ENCODE measurements around the gene MEAK7.

The MEAK7 gene

DNA sequence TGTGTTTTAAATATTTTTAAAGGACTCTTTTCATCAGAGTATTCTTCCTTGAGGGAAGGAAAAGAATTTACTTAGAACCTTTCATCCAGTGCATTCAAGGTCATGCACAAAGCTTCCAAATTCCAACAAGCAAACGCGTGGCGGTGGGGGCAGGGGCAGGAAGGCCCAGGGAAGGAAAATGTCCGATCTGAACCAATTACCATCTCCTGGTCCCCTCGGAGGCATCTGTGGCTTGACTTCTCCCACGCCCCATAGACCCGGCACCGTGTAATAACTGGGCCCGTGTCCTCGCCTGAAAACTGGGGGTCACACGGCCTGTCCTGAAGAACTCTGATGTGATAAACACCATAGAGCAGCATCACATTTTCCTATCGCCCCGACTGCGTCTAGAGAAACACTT is 18.3 kb downstream of the MEAK7 start:
- no peak overlapping the region for H3K27ac ChIP-seq (ENCODE audit: low read depth, low read length)
- H3K4me2 ChIP-seq (ENCODE audit: low read length) = no peak overlapping the region
- H3K9me2 ChIP-seq (replicated peaks; ENCODE audit: control insufficient read depth, low read length) = no peaks in the 10 kb centered on the region
- TF ChIP-seq, protein P1, sequence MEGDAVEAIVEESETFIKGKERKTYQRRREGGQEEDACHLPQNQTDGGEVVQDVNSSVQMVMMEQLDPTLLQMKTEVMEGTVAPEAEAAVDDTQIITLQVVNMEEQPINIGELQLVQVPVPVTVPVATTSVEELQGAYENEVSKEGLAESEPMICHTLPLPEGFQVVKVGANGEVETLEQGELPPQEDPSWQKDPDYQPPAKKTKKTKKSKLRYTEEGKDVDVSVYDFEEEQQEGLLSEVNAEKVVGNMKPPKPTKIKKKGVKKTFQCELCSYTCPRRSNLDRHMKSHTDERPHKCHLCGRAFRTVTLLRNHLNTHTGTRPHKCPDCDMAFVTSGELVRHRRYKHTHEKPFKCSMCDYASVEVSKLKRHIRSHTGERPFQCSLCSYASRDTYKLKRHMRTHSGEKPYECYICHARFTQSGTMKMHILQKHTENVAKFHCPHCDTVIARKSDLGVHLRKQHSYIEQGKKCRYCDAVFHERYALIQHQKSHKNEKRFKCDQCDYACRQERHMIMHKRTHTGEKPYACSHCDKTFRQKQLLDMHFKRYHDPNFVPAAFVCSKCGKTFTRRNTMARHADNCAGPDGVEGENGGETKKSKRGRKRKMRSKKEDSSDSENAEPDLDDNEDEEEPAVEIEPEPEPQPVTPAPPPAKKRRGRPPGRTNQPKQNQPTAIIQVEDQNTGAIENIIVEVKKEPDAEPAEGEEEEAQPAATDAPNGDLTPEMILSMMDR (IDR thresholded peaks at IDR 0.05; ENCODE audit: low read depth, low read length, poor library complexity, severe bottlenecking) = no peak
- no peak for TF ChIP-seq EZH2phosphoT487 (IDR thresholded peaks at IDR 0.05; ENCODE audit: borderline replicate concordance, low read length)
- no peaks in the 10 kb centered on the region for H3K79me2 ChIP-seq (ENCODE audit: control insufficient read depth, low read length)
- H3K9me3 ChIP-seq (ENCODE audit: control insufficient read depth, insufficient read depth, low read length) = no peaks in the 10 kb centered on the region
- H3K4me3 ChIP-seq (ENCODE audit: low read length) = no peak overlapping the region
- H4K20me1 ChIP-seq (ENCODE audit: control insufficient read depth, insufficient read depth, low read depth, low read length) = no peaks in the 10 kb centered on the region
- H3K27me3 ChIP-seq (ENCODE audit: control insufficient read depth, low read length) = no peaks in the 10 kb centered on the region
- H3K4me1 ChIP-seq (ENCODE audit: control insufficient read depth, low read length) = no peaks in the 10 kb centered on the region
- no peaks in the 10 kb centered on the region for H3K36me3 ChIP-seq (ENCODE audit: control insufficient read depth, low read length)
- no peaks in the 10 kb centered on the region for H3F3A ChIP-seq (ENCODE audit: control insufficient read depth, insufficient read depth)

DNA sequence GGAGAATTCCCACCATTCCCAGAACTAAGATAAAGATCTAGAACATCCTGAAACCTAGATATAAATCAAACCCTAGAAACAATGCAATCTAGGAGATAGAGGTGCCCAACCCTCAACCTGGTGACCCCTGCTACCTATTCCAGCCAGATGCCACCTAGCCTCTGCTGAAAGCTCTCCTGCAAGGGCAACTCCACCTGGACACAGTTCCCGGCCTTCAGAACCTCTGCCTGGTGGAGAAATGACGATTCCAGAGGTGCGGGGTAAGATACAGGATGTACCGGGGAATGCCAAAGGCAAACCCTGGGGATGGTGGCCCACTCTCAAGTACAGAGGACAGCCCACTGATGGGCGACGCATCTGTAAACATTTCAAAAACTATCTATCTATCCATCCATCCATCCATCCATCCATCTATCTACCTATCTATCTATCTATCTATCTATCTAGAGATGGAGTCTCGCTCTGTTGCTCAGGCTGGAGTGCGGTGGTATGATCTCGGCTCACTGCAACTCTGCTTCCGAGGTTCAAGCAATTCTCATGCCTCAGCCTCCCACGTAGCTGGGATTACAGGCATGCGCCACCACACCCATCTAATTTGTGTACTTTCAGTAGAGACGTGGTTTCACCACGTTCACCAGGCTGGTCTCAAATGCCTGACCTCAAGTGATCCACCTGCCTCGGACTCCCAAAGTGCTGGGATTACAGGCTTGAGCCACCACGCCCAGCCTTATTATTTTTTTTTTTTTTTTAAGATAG is 19.0 kb downstream of the MEAK7 start:
- no peaks in the 10 kb centered on the region for H3K9me3 ChIP-seq (ENCODE audit: control insufficient read depth, insufficient read depth, low read length)
- H3K4me3 ChIP-seq (ENCODE audit: low read length) = no peak overlapping the region
- H3K79me2 ChIP-seq (ENCODE audit: control insufficient read depth, low read length) = no peaks in the 10 kb centered on the region
- H3K4me1 ChIP-seq (ENCODE audit: control insufficient read depth, low read length) = no peaks in the 10 kb centered on the region
- no peaks in the 10 kb centered on the region for H4K20me1 ChIP-seq (ENCODE audit: control insufficient read depth, insufficient read depth, low read depth, low read length)
- TF ChIP-seq, protein P1 (IDR thresholded peaks at IDR 0.05; ENCODE audit: low read depth, low read length, poor library complexity, severe bottlenecking) = no peak
- TF ChIP-seq EZH2phosphoT487 (IDR thresholded peaks at IDR 0.05; ENCODE audit: borderline replicate concordance, low read length) = no peak
- no peaks in the 10 kb centered on the region for H3K36me3 ChIP-seq (ENCODE audit: control insufficient read depth, low read length)
- no peaks in the 10 kb centered on the region for H3F3A ChIP-seq (ENCODE audit: control insufficient read depth, insufficient read depth)
- H3K27ac ChIP-seq (ENCODE audit: low read depth, low read length) = no peak overlapping the region
- H3K9me2 ChIP-seq (replicated peaks; ENCODE audit: control insufficient read depth, low read length) = no peaks in the 10 kb centered on the region
- H3K4me2 ChIP-seq (ENCODE audit: low read length) = no peak overlapping the region
- H3K27me3 ChIP-seq (ENCODE audit: control insufficient read depth, low read length) = no peaks in the 10 kb centered on the region

DNA sequence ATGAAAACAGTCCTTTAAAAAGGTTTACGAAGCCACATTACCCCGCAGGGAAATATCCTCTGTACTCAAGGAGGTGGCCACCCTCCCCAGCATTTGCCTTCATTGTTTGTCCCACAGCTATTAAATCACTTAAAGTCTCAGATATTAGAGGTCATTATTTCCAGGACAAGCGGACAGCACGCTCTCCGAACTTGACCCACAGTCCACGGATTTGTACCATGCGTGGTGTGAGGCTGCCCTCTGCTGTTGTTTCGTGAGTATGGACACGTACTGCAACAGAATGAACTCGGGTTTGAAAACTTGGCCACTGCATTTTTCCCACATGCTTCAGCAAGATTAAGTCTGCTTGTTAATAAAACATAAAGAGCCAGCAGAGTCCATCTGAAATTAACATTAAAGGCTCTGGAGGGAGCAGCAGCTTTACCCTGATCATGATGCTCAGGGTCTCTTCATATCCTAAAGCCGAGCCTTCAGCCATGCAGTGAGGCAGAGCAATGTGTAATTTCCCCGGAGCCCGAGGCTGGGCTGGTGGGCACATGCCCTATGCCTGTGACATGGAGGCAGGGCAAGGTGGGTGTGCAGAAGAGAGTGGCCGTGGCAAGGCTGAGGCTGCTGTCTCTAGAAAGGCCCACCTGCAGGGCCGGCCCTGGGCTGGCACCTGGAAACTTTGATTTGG is 19.7 kb downstream of the MEAK7 start:
- no peaks in the 10 kb centered on the region for H3K79me2 ChIP-seq (ENCODE audit: control insufficient read depth, low read length)
- no peak overlapping the region for H3K4me3 ChIP-seq (ENCODE audit: low read length)
- no peaks in the 10 kb centered on the region for H3K36me3 ChIP-seq (ENCODE audit: control insufficient read depth, low read length)
- H4K20me1 ChIP-seq (ENCODE audit: control insufficient read depth, insufficient read depth, low read depth, low read length) = no peaks in the 10 kb centered on the region
- no peaks in the 10 kb centered on the region for H3K9me3 ChIP-seq (ENCODE audit: control insufficient read depth, insufficient read depth, low read length)
- H3K9me2 ChIP-seq (replicated peaks; ENCODE audit: control insufficient read depth, low read length) = no peaks in the 10 kb centered on the region
- no peaks in the 10 kb centered on the region for H3F3A ChIP-seq (ENCODE audit: control insufficient read depth, insufficient read depth)
- H3K27me3 ChIP-seq (ENCODE audit: control insufficient read depth, low read length) = no peaks in the 10 kb centered on the region
- no peak overlapping the region for H3K4me2 ChIP-seq (ENCODE audit: low read length)
- no peak for TF ChIP-seq EZH2phosphoT487 (IDR thresholded peaks at IDR 0.05; ENCODE audit: borderline replicate concordance, low read length)
- TF ChIP-seq, protein P1 (IDR thresholded peaks at IDR 0.05; ENCODE audit: low read depth, low read length, poor library complexity, severe bottlenecking) = peak; percentile 65
- H3K27ac ChIP-seq (ENCODE audit: low read depth, low read length) = no peak overlapping the region
- H3K4me1 ChIP-seq (ENCODE audit: control insufficient read depth, low read length) = no peaks in the 10 kb centered on the region

All from DOHH2 (cell line).